GM12878 (cell line): ENCODE measurements around the gene TKFC.

ENCODE experiments used
- E2F8 ChIP-seq: fragments of 450-650 bp; IDR thresholded peaks from 2 replicates; pipeline ENCODE4 v1.6.1; 2018; ENCODE audit warnings: mild to moderate bottlenecking, low read depth, moderate library complexity; ENCODE audit not compliant: partially characterized antibody
- PML ChIP-seq: IDR thresholded peaks from 2 replicates; pipeline ENCODE4 v1.6.1; 2012; ENCODE audit warnings: low read length, inconsistent platforms
- TAF1 ChIP-seq: IDR thresholded peaks from 2 replicates; pipeline ENCODE4 v1.6.1; 2011; ENCODE audit warnings: mild to moderate bottlenecking, low read depth, low read length, borderline replicate concordance

GRCh38 chr11:61298663-61299244, 34.3 kb upstream of the TKFC start:
- TF ChIP-seq E2F8 (no peak), PML (no peak), TAF1 (no peak)
